Breast epithelium (tissue), 4 donors: ENCODE data around the gene GOLGA8S. TPM values are rescaled to one million over a fixed set of nuclear protein-coding genes. Genes with fewer than 3 reads are reported as not detected.
A peak's percentile ranks its signal among the peaks of the same experiment; 100 is the strongest.
"Not testable (repeated sequence)": the region's sequence is repeated elsewhere in the genome, so short reads cannot be mapped to it uniquely, and the experiment has no call there.

Experiments
- DNase-seq, 2 donors: peaks; one replicate each; pipeline ENCODE4 v3.0.0-alpha.2; 2019; ENCODE audit warnings: low spot score in 2 of 2
- H3K27ac ChIP-seq, 2 donors: fragments of 200-600 bp; sonication (generic) in 1 of 2; one replicate each; pipeline ENCODE4 v1.5.1; 2016 to 2019; ENCODE audit warnings: mild to moderate bottlenecking in 1 of 2
- H3K27me3 ChIP-seq, 2 donors: fragments of 200-600 bp; sonication (generic) in 1 of 2; one replicate each; pipeline versions ENCODE4 v1.5.1 to v1.6.0; 2017 to 2019; ENCODE audit warnings: control low read depth in 1 of 2, mild to moderate bottlenecking in 1 of 2
- H3K36me3 ChIP-seq: fragments of 200-600 bp; one replicate; pipeline ENCODE4 v1.5.1; 2019
- H3K4me1 ChIP-seq, 2 donors: fragments of 200-600 bp; sonication (generic); one replicate each; pipeline ENCODE4 v1.5.1; 2016 to 2019; ENCODE audit warnings: control low read depth in 1 of 2
- H3K4me3 ChIP-seq, 3 donors: fragments of 200-600 bp; sonication (generic); 1 replicate in 2 of 3; 2 replicates in 1 of 3; pipeline ENCODE4 v1.5.1; 2016 to 2019; ENCODE audit warnings: mild to moderate bottlenecking in 3 of 3, moderate library complexity in 2 of 3
- H3K9me3 ChIP-seq, 2 donors: fragments of 200-600 bp; sonication (generic) in 1 of 2; one replicate each; pipeline ENCODE4 v1.5.1; 2016 to 2019; ENCODE audit warnings: control low read depth in 1 of 2
- CTCF ChIP-seq, 3 donors: fragments of 450-650 bp; IDR thresholded peaks; one replicate each; pipeline ENCODE4 v1.5.1; 2016 to 2017; ENCODE audit warnings: antibody characterized with exemption in 3 of 3, mild to moderate bottlenecking in 3 of 3, moderate library complexity in 3 of 3
- POLR2A ChIP-seq: fragments of 450-650 bp; IDR thresholded peaks from one replicate; pipeline ENCODE4 v1.6.1; 2016; ENCODE audit warnings: antibody characterized with exemption, mild to moderate bottlenecking, moderate library complexity
- POLR2AphosphoS5 ChIP-seq, 3 donors: sonication (generic); formaldehyde crosslinking; IDR thresholded peaks; one replicate each; pipeline ENCODE4 v1.6.1; 2017; ENCODE audit warnings: antibody characterized with exemption in 3 of 3
- intact Hi-C: fragments of 100-400 bp; cut with DNase I; formaldehyde crosslinking; loops from one replicate; pipeline ENCODE4 v1.15.1; 2023; ENCODE audit warnings: low total_unique reads
- total RNA-seq, 3 donors: library from RNA; depleted of rRNA; stranded (reverse); fragments of >200 nt; gene quantifications; one replicate each; pipeline ENCODE4 v1.1.0, GENCODE V29; 2016

The GOLGA8S gene
- total RNA-seq, result under 1 TPM in 2 of 3 donors, not detected in 1; under 0.01 to 0.44 TPM

- H3K4me1 ChIP-seq, H3K9me3 ChIP-seq, H3K36me3 ChIP-seq, H3K27ac ChIP-seq, DNase-seq, intact Hi-C loops, H3K27me3 ChIP-seq, H3K4me3 ChIP-seq: not testable (repeated sequence)
Measured at GRCh38 chr15:23354448-23354847, at the start of gene GOLGA8S. Gene GOLGA8S (plus strand): TSS chr15:23354748. CDS start chr15:23354810, 62 bp downstream.

- intact Hi-C loops, H3K4me1 ChIP-seq, DNase-seq, H3K27ac ChIP-seq, H3K27me3 ChIP-seq, H3K9me3 ChIP-seq, H3K36me3 ChIP-seq: not testable (repeated sequence)
- H3K4me3 ChIP-seq, result peak overlapping the region; percentile 42 to 67 (median 51)
Measured at GRCh38 chr15:23304805-23305204, 49.7 kb upstream of the GOLGA8S start.

GRCh38 chr15:23305921-23306320 is 48.6 kb upstream of the GOLGA8S start:
- H3K27ac ChIP-seq, intact Hi-C loops, DNase-seq, H3K4me1 ChIP-seq, H3K36me3 ChIP-seq, H3K27me3 ChIP-seq, H3K4me3 ChIP-seq, H3K9me3 ChIP-seq: not testable (repeated sequence)

- H3K27me3 ChIP-seq, intact Hi-C loops, H3K9me3 ChIP-seq, DNase-seq, H3K4me3 ChIP-seq, H3K4me1 ChIP-seq, H3K27ac ChIP-seq, H3K36me3 ChIP-seq: not testable (repeated sequence)
Measured at GRCh38 chr15:23311233-23311632, 43.3 kb upstream of the GOLGA8S start.

GRCh38 chr15:23334096-23334495 is 20.5 kb upstream of the GOLGA8S start, which contains the start of gene GOLGA6L26:
Gene GOLGA6L26 (minus strand): TSS chr15:23334196. CDS start chr15:23334135, 61 bp downstream.
- H3K27ac ChIP-seq, H3K4me1 ChIP-seq, DNase-seq, H3K9me3 ChIP-seq, intact Hi-C loops, H3K27me3 ChIP-seq, H3K4me3 ChIP-seq, H3K36me3 ChIP-seq: not testable (repeated sequence)

GRCh38 chr15:23362622-23363021 is 8.1 kb downstream of the GOLGA8S start:
- H3K4me1 ChIP-seq, H3K36me3 ChIP-seq, H3K27me3 ChIP-seq, H3K4me3 ChIP-seq, DNase-seq, intact Hi-C loops, H3K9me3 ChIP-seq, H3K27ac ChIP-seq: not testable (repeated sequence)

GRCh38 chr15:23364261-23364660 is 9.7 kb downstream of the GOLGA8S start:
- intact Hi-C loops, H3K27ac ChIP-seq, H3K4me3 ChIP-seq, H3K36me3 ChIP-seq, DNase-seq, H3K9me3 ChIP-seq, H3K27me3 ChIP-seq, H3K4me1 ChIP-seq: not testable (repeated sequence)

- H3K36me3 ChIP-seq, result no peaks in the 10 kb centered on the region
- intact Hi-C loops, result no loop called here
- H3K4me1 ChIP-seq, result no peaks in the 10 kb centered on the region
- no peak for DNase-seq
- H3K27ac ChIP-seq, result no peak overlapping the region
- no peaks in the 10 kb centered on the region for H3K27me3 ChIP-seq
- TF ChIP-seq CTCF (IDR thresholded peaks at IDR 0.05), result no peak
- TF ChIP-seq POLR2AphosphoS5 (IDR thresholded peaks at IDR 0.05), result no peak
- TF ChIP-seq POLR2A, result no peak
- no peaks in the 10 kb centered on the region for H3K9me3 ChIP-seq
- no peak overlapping the region for H3K4me3 ChIP-seq
Measured at GRCh38 chr15:23370578-23370977, 16.0 kb downstream of the GOLGA8S start.

- H3K4me1 ChIP-seq, H3K27me3 ChIP-seq, intact Hi-C loops, H3K27ac ChIP-seq, DNase-seq, H3K4me3 ChIP-seq, H3K36me3 ChIP-seq, H3K9me3 ChIP-seq: not testable (repeated sequence)
Measured at GRCh38 chr15:23371134-23371533, 16.6 kb downstream of the GOLGA8S start.

GRCh38 chr15:23371868-23372267 is 17.3 kb downstream of the GOLGA8S start:
- H3K27me3 ChIP-seq, H3K4me3 ChIP-seq, H3K36me3 ChIP-seq, H3K9me3 ChIP-seq, DNase-seq, intact Hi-C loops, H3K4me1 ChIP-seq, H3K27ac ChIP-seq: not testable (repeated sequence)
